Activated naive CD4-positive, alpha-beta T cell treated with anti-CD3 and anti-CD28 coated beads, Interleukin-2, amount 50 U/mL, for 72 hours (primary cell): Measurements from ENCODE around the gene STAT1. TPM values are rescaled to one million over a fixed set of nuclear protein-coding genes. Genes with fewer than 3 reads are reported as not detected.

Source experiments
- ATAC-seq, 2 donors: fragments of 150-1000 bp; cut with Tn5 transposase; 2 replicates each; pipeline ENCODE4 v1.10.0; 2021; ENCODE audit warnings: mild to moderate bottlenecking in 2 of 2, moderate library complexity in 2 of 2
- DNase-seq, 2 donors: peaks; one replicate each; pipeline ENCODE4 v3.0.0; 2021 to 2022; ENCODE audit warnings: low spot score in 2 of 2
- H3K27ac Mint-ChIP-seq, 2 donors: one replicate each; pipeline ENCODE4 v1.8.0; 2022; ENCODE audit warnings: mild to moderate bottlenecking in 2 of 2, mixed read lengths in 2 of 2
- H3K36me3 Mint-ChIP-seq, 2 donors: one replicate each; pipeline ENCODE4 v1.8.0; 2022; ENCODE audit warnings: mixed read lengths in 2 of 2
- H3K9me3 Mint-ChIP-seq, 2 donors: one replicate each; pipeline ENCODE4 v1.8.0; 2022; ENCODE audit warnings: mixed read lengths in 2 of 2
- total RNA-seq, 2 donors: library from RNA; stranded (reverse); gene quantifications; one replicate each; pipeline ENCODE4 v1.2.3, GENCODE V29; 2022

STAT1 gene
- total RNA-seq, 2 donors from 2014 or later = 230 to 510 TPM

GRCh38 chr2:191015831-191016230 is 1.9 kb upstream of the STAT1 start:
- no peak overlapping the region for H3K27ac Mint-ChIP-seq
- no peak for ATAC-seq
- H3K9me3 Mint-ChIP-seq = peaks cover 10 to 11% of the 10 kb centered on the region in 2 donors
- H3K36me3 Mint-ChIP-seq = peaks cover 16 to 17% of the 10 kb centered on the region in 2 donors
- no peak for DNase-seq

DNA sequence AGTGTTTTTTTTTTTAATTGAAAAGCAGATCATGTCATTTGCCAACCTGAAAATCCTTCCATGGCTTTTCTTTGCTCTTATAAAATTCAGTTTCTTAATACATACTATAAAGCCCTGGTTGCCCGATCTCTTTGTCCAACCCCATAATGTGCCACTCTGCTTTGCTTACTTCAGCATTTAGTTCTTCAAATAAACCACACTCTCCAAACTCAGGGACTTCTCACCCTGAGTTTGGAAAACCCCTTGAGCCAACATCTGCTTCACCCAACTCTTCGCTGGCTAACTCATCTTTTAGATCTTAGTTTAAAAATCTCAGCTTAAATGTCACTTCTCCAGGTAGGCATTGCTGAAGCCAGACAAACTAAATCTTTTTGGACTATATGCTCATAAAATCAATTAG is 1.3 kb upstream of the STAT1 start:
- ATAC-seq (peak in 1 of 2 donors; percentile 17), DNase-seq (no peak)
- Mint-ChIP-seq H3K36me3 (peaks cover 18 to 19% of the 10 kb centered on the region in 2 donors), H3K27ac (no peak overlapping the region), H3K9me3 (peaks cover 10 to 11% of the 10 kb centered on the region in 2 donors)

GRCh38 chr2:191014653-191015020 is 666 bp upstream of the STAT1 start:
- Mint-ChIP-seq H3K9me3 (peaks cover 10 to 11% of the 10 kb centered on the region in 2 donors), H3K27ac (no peak overlapping the region), H3K36me3 (peaks cover 24 to 25% of the 10 kb centered on the region in 2 donors)
- ATAC-seq (peak; percentile 9 to 51), DNase-seq (peak in 1 of 2 donors; percentile 27)

DNA sequence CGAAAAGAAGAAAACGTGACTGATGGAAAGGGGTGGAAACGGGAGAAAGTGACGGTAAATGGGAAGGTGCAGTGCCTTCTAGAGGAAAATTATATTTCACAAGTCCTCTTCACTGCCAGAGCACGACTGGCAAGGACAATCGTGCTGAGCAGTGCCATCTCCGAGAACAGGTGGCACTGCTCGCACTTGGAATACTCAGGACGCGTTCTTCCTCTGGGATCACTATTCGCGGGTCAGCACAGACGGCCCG is 364 bp downstream of the STAT1 start:
- Mint-ChIP-seq H3K27ac (no peak overlapping the region), H3K9me3 (peaks cover 10 to 11% of the 10 kb centered on the region in 2 donors), H3K36me3 (peaks cover 26 to 32% of the 10 kb centered on the region in 2 donors)
- DNase-seq (no peak), ATAC-seq (no peak)

DNA sequence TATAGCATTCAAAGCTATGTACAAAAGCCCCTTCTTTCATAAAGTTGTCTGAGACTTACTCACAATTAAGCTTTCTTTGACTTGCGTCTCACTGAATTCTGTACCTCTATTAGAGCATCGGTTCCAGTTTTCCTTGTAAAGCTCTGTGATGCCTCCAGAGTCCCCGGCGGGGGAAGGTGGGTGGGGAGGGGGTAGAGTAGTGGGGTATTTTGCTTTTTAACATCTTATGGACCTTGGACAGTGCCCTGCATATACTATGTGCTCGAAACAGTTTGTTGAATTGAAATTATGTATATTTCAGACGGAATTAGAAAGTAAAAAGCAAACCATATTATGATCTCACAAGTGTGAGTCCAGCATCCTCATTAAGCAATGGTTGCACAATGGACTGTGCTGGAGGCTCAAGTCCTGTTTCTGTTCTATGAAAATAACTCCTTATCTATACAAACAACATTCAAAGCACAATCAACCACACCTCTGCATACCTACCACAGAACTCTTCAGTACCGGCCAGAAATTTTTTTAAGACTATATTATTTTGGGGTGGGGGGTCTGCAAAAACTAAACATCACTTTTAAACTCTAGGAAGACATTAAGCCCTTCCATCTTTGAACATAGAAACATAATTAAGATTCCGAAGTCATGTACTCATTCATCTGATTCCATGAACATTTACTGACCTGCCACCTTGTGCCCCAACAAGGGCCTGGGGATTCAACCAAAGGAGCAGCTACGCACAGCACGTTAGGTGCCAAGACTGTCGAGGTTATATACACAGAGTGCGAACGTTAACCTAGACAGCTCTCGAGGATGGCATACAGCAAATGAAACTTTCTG is 908 bp downstream of the STAT1 start:
- ATAC-seq (no peak), DNase-seq (no peak)
- no peak overlapping the region for H3K27ac Mint-ChIP-seq
- H3K36me3 Mint-ChIP-seq = peaks cover 26 to 38% of the 10 kb centered on the region in 2 donors
- peaks cover 10 to 11% of the 10 kb centered on the region in 2 donors for H3K9me3 Mint-ChIP-seq

GRCh38 chr2:191012346-191012745 is 1.6 kb downstream of the STAT1 start:
- peaks cover 10 to 11% of the 10 kb centered on the region in 2 donors for H3K9me3 Mint-ChIP-seq
- H3K36me3 Mint-ChIP-seq = peaks cover 27 to 45% of the 10 kb centered on the region in 2 donors
- no peak for ATAC-seq
- no peak overlapping the region for H3K27ac Mint-ChIP-seq
- no peak for DNase-seq

DNA sequence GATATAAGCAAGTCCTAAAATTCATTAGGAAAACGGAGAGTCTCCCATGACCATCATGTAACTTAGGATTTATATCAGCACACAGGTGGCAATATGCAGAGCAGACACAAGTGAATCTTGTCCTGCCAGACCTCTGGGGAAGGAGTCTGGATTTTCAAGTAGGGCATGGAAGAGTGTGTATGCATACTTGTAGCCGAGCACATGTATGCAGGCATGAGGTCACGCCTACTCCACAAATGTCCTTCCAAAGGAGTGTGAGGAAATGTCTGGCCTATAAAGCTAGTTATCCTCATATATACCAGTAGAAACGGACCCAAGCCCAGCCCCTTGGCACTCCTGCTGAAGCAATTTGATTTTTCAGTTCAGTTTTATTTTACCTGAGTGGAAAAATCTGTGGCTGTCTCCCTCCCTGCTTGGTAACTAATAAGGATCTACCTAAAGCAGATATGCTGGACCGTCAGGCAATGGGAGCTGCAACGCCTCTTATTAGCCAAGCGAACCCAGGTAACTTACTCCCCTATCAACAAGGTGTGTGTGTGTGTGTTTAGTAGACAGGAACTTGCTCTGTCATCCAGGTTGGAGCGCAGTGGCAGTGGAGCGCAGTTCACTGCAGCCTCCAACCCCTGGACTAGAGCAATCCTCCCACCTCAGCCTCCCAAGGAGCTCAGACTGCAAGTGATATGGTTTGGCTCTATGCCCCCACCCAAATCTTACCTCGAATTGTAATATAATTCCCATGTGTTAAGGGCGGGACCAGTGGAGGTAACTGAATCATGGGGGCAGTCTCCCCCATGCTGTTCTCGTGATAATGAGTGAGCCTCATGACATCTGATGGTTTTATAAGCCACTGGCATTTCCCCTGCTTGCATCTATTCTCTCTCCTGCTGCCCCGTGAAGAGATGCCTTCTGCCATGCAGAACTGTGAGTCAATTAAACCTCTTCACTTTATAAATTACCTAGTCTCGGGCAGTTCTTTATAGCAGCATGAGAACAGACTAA is 2.8 kb downstream of the STAT1 start:
- ATAC-seq (peak in 1 of 2 donors; percentile 5), DNase-seq (no peak)
- Mint-ChIP-seq H3K36me3 (peaks cover 32 to 49% of the 10 kb centered on the region in 2 donors), H3K27ac (peak overlapping the region in 1 of 2 donors; percentile 93), H3K9me3 (peaks cover 8 to 13% of the 10 kb centered on the region in 2 donors)

- DNase-seq = no peak
- Mint-ChIP-seq H3K36me3 (peaks cover 47 to 54% of the 10 kb centered on the region in 2 donors), H3K9me3 (peaks cover 8 to 15% of the 10 kb centered on the region in 2 donors), H3K27ac (peak overlapping the region in 1 of 2 donors; percentile 85)
- ATAC-seq = no peak
Measured at GRCh38 chr2:191009541-191010374, 4.2 kb downstream of the STAT1 start.

GRCh38 chr2:191008286-191008685 is 5.7 kb downstream of the STAT1 start:
- DNase-seq (no peak), ATAC-seq (no peak)
- Mint-ChIP-seq H3K27ac (peak overlapping the region; percentile 47 to 49), H3K36me3 (peaks cover 61 to 69% of the 10 kb centered on the region in 2 donors), H3K9me3 (peaks cover 8 to 15% of the 10 kb centered on the region in 2 donors)

GRCh38 chr2:191006997-191007783 is 6.8 kb downstream of the STAT1 start:
- Mint-ChIP-seq H3K27ac (peak overlapping the region; percentile 9 to 86), H3K36me3 (peaks cover 70 to 80% of the 10 kb centered on the region in 2 donors), H3K9me3 (peaks cover 8 to 15% of the 10 kb centered on the region in 2 donors)
- no peak for DNase-seq
- ATAC-seq = no peak

DNA sequence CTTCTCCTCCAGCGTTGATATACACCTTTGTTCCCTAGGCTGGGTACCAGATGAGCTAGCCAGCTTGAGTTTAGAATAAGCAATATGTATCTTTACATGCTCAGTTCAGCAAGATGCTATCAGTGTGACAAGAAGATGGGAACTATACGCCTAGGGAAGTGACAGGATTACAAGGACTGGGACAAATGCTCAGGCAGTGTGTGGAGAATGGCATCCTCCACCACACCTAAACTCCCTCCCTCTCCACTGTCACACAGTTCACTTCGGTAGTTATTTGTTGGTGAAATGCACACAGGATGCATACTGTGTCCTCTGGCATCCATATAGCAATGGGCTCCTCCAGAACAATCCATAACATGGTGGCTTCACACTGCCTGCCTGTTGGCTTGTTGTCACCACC is 7.7 kb downstream of the STAT1 start:
- H3K27ac Mint-ChIP-seq = peak overlapping the region; percentile 9 to 86
- ATAC-seq = no peak
- H3K9me3 Mint-ChIP-seq = peaks cover 8 to 15% of the 10 kb centered on the region in 2 donors
- H3K36me3 Mint-ChIP-seq = peaks cover 68 to 89% of the 10 kb centered on the region in 2 donors
- no peak for DNase-seq

DNA sequence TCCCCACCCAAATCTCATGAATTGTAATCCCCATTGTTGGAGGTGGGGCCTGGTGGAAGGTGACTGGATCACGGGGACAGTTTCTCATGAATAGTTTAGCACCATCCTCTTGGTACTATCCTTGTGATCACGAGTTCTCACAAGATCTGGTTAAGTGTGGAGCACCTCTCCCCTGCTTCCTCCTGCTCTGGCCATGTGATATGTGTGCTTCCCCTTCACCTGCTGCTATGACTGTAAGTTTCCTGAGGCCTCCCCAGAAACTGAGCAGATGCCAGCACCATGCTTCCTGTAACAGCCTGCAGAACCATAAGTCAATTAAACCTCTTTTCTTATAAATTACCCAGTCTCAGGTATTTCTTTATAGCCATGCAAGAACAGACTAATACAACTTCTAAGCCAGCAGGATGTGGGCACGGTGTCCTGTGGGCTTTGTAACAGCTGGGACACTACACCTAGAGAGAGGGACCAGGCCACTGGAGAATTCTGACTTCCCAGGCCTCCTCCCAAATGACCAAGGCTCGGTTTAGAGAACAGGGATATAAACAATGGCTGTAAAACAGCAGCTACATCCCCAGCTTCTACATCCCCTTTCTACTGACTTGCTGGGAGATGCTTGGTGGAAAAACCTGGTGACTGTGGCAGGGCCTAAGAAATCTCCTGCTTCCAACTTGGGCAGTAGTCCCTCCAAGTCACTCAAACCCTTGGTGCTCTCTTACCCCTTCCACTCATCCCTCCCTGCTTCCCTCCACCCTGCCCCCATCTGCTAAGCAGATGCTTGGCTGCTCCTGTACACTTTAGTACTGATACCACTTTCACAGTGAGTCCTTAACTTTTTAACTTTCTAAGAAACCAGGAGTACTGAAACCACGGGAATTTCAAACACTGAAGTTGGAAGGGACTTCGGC is 10.3 kb downstream of the STAT1 start:
- DNase-seq (no peak), ATAC-seq (peak; percentile 16 to 82)
- Mint-ChIP-seq H3K27ac (peak overlapping the region; percentile 69 to 93), H3K9me3 (peaks cover 8 to 15% of the 10 kb centered on the region in 2 donors), H3K36me3 (peaks cover 67 to 100% of the 10 kb centered on the region in 2 donors)

DNA sequence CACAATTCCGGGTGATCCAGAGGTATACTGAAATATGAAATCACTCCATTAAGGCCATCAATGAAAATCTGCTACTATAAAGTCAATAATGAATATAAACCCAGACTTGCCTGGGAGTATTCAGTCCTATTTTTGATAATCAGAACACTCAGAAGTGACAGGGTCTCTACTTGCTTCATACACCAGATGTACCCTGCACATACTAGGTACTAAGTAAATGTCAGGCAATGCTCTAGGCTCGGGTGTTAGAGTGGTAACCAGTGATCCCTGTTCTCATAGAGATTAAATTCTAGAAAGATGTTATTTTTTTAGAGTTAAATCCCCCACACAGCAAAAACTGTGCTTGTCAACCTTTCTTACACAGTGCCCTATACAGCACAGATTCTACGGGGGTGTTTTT is 12.3 kb downstream of the STAT1 start:
- Mint-ChIP-seq H3K9me3 (peaks cover 8 to 15% of the 10 kb centered on the region in 2 donors), H3K27ac (peak overlapping the region; percentile 55 to 81), H3K36me3 (peaks cover 71 to 96% of the 10 kb centered on the region in 2 donors)

DNA sequence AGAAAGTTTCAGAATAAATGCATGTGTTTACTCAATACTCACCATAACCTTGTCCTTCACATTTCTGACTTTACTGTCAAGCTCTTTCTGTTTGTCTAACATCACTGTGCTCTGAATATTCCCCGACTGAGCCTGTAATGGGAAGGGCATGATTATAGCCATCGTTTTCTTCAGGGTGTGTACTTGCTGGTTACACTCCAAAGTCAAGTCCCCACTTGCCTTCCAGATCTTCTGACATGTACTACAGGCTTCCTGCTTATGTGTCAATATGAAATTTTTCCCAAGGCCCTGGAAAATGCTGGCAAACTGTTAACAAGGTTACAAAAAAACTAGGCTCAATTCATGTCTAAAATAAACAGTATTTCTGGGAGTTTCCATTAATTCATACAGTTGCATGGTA is 12.9 kb downstream of the STAT1 start:
- Mint-ChIP-seq H3K27ac (peak overlapping the region; percentile 55 to 81), H3K36me3 (peaks cover 71 to 96% of the 10 kb centered on the region in 2 donors), H3K9me3 (peaks cover 9 to 15% of the 10 kb centered on the region in 2 donors)
- ATAC-seq (no peak), DNase-seq (no peak)

More for the DNA sequence above, 12.3 kb downstream of the STAT1 start:
- DNase-seq (no peak), ATAC-seq (no peak)
